ENCODE measurements around the gene FAM163A. TPM values are rescaled to one million over a fixed set of nuclear protein-coding genes. Genes with fewer than 3 reads are reported as not detected.

Gene FAM163A
- total RNA-seq, 4 donors from 2014 or later: 0.33 to 3.2 (median 1.3) TPM; not detected in 1

GRCh38 chr1:179744401-179745130 lies 1.5 kb downstream of the FAM163A start:
- Histone ChIP-seq H3K9me3 (no peaks in the 10 kb centered on the region), H3K4me3 (replicated peaks in 1 of 3) (no peak overlapping the region), H3K27me3 (no peaks in the 10 kb centered on the region), H3K4me1 (peaks cover 10 to 21% of the 10 kb centered on the region in 2 donors), H3K27ac (no peak overlapping the region), H3K36me3 (no peaks in the 10 kb centered on the region)
- TF ChIP-seq CTCF (IDR thresholded peaks at IDR 0.05): no peak
- no peak for TF ChIP-seq POLR2A (IDR thresholded peaks at IDR 0.05)
- no peak for DNase-seq
- intact Hi-C loops (cut with DNase I): no loop called here
- 50 to 64% methylated on average over 21 to 27 of the region's 37 CpGs for WGBS, 2 donors

- 79 to 87% methylated on average over 6 to 8 of the region's 8 CpGs for WGBS, 2 donors
- H3K9me3 ChIP-seq: no peaks in the 10 kb centered on the region
- intact Hi-C loops (cut with DNase I): no loop called here
- no peak overlapping the region for H3K27ac ChIP-seq
- peaks cover 10 to 21% of the 10 kb centered on the region in 2 donors for H3K4me1 ChIP-seq
- no peak for DNase-seq
- no peaks in the 10 kb centered on the region for H3K27me3 ChIP-seq
- TF ChIP-seq POLR2A (IDR thresholded peaks at IDR 0.05): no peak
- TF ChIP-seq CTCF (IDR thresholded peaks at IDR 0.05): no peak
- no peak overlapping the region for H3K4me3 ChIP-seq (replicated peaks in 1 of 3)
- no peaks in the 10 kb centered on the region for H3K36me3 ChIP-seq
Measured at GRCh38 chr1:179745131-179745611, 2.1 kb downstream of the FAM163A start.

GRCh38 chr1:179745743-179746142 lies 2.7 kb downstream of the FAM163A start:
- Histone ChIP-seq H3K9me3 (no peaks in the 10 kb centered on the region), H3K27ac (no peak overlapping the region), H3K27me3 (no peaks in the 10 kb centered on the region), H3K36me3 (no peaks in the 10 kb centered on the region), H3K4me1 (peaks cover 10 to 21% of the 10 kb centered on the region in 2 donors), H3K4me3 (replicated peaks in 1 of 3) (no peak overlapping the region)
- intact Hi-C loops (cut with DNase I): no loop called here
- no peak for DNase-seq
- TF ChIP-seq CTCF (IDR thresholded peaks at IDR 0.05) (no peak), POLR2A (IDR thresholded peaks at IDR 0.05) (no peak)
- WGBS, 2 donors: 86 to 87% methylated on average over 4 of the region's 4 CpGs

- no peak overlapping the region for H3K27ac ChIP-seq
- intact Hi-C loops (cut with DNase I): no loop called here
- H3K27me3 ChIP-seq: no peaks in the 10 kb centered on the region
- 97 to 98% methylated on average over 2 of the region's 2 CpGs for WGBS, 2 donors
- no peak for DNase-seq
- H3K4me3 ChIP-seq (replicated peaks in 1 of 3): no peak overlapping the region
- no peaks in the 10 kb centered on the region for H3K36me3 ChIP-seq
- TF ChIP-seq CTCF (IDR thresholded peaks at IDR 0.05) (no peak), POLR2A (IDR thresholded peaks at IDR 0.05) (no peak)
- H3K4me1 ChIP-seq: peaks cover 7 to 21% of the 10 kb centered on the region in 2 donors
- H3K9me3 ChIP-seq: no peaks in the 10 kb centered on the region
Measured at GRCh38 chr1:179747611-179748010, 4.5 kb downstream of the FAM163A start.

- TF ChIP-seq POLR2A (IDR thresholded peaks at IDR 0.05) (no peak), CTCF (IDR thresholded peaks at IDR 0.05) (no peak)
- H3K27me3 ChIP-seq: no peaks in the 10 kb centered on the region
- no peaks in the 10 kb centered on the region for H3K9me3 ChIP-seq
- H3K36me3 ChIP-seq: no peaks in the 10 kb centered on the region
- 84 to 86% methylated on average over 4 of the region's 4 CpGs for WGBS, 2 donors
- H3K27ac ChIP-seq: no peak overlapping the region
- DNase-seq: no peak
- H3K4me3 ChIP-seq (replicated peaks in 1 of 3): no peak overlapping the region
- intact Hi-C loops (cut with DNase I): no loop called here
- H3K4me1 ChIP-seq: peaks cover 0 to 9% of the 10 kb centered on the region in 2 donors
Measured at GRCh38 chr1:179748772-179749171, 5.7 kb downstream of the FAM163A start.
